GM21528 (cell line): ENCODE results near the gene TAF6.

Source experiments
- ATAC-seq: cut with Tn5 transposase; IDR thresholded peaks from one replicate; pipeline ENCODE4 v1.9.1; 2021; ENCODE audit warnings: mild to moderate bottlenecking, moderate library complexity; ENCODE audit not compliant: unreplicated experiment, low FRiP score

The TAF6 gene

GRCh38 chr7:100075418-100075817 lies 43.7 kb downstream of the TAF6 start:
- ATAC-seq, result no peak

- ATAC-seq, result no peak
Measured at GRCh38 chr7:100074841-100075240, 44.3 kb downstream of the TAF6 start.

- no peak for ATAC-seq
Measured at GRCh38 chr7:100072462-100072861, 46.7 kb downstream of the TAF6 start.

DNA sequence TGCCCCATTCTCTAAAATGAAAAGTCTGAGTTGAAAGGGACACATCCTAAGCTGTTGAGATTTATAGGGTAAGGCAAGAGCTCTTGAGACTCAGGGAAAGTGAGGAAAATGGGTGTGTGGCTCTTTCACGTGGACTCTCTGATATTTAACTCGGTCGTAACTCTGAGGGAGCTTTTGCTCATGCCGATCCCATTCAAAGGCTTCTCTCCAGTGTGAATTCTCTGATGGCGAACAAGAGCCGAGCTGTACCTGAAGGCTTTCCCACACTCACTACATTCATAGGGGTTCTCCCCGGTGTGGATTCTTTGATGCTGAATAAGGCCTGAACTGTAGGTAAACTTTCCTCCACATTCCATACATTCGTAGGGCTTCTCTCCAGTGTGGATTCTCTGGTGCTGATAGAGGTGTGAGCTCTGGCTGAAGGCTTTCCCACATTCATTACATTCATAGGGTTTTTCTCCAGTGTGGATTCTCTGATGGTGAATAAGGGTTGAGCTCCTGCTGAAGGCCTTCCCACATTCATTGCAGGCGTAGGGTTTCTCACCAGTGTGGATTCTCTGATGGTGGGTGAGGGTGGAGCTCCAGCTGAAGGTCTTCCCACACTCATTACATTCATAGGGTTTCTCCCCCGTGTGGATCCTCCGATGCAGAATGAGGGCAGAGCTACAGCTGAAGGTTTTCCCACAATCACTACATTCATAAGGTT lies 48.0 kb downstream of the TAF6 start:
- ATAC-seq, result no peak

GRCh38 chr7:100069991-100070390 lies 49.2 kb downstream of the TAF6 start:
- no peak for ATAC-seq

DNA sequence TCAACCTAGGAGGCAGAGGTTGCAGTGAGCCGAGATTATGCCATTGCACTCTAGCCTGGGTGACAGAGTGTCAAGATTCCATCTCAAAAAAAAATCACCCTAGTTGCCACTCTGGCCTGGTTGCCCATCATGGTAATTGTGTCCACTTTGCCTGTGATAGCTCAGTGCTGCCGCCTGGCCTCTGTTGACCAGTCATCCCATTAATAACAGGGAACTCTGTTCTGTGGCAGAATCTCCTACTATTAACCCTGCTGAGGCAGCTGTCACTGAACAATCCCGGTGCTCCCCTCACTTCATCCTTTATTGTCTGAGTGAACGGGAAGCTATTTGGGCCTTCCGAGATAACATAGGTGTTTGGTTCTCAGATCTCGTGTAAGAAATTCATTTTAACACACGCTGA lies 52.2 kb downstream of the TAF6 start:
- no peak for ATAC-seq

- no peak for ATAC-seq
Measured at GRCh38 chr7:100065452-100066186, 53.5 kb downstream of the TAF6 start.

DNA sequence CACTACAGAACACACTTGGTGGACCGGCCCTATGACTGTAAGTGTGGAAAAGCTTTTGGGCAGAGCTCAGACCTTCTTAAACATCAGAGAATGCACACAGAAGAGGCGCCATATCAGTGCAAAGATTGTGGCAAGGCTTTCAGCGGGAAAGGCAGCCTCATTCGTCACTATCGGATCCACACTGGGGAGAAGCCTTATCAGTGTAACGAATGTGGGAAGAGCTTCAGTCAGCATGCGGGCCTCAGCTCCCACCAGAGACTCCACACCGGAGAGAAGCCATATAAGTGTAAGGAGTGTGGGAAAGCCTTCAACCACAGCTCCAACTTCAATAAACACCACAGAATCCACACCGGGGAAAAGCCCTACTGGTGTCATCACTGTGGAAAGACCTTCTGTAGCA lies 55.0 kb downstream of the TAF6 start:
- ATAC-seq, result no peak

GRCh38 chr7:100063376-100063775 lies 55.8 kb downstream of the TAF6 start:
- ATAC-seq, result no peak

DNA sequence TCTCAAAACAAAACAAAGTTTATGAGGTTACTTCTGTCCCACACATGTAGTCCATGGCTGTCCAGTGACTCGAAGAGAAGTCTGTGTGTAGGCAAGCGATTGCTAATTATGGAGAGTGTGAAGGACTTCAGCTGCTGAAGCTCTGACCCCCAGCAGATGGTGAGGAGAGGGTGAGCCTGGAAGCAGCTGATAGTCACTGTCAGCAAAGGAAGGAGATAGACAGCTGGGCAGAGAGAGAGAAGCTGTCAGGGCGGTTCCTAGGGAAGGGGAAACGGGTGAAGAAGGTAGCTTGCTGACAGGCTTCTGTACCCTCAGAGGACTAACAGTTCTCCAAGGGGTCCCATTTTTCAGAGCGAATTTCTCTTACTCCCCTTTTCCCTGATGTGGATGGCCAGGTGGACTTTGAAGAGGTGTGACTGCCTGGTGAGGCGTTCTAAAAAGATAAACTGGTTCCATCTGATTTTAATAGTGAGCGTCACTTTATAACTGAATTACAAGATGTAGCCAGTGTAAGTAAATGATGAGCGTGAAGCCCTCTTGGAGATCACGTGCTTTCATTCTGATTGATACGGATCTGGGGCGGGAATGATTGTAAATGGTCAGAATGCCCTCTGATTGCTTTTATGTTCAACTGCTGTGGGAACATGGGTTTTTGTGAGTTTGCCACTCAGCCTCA lies 57.5 kb downstream of the TAF6 start:
- ATAC-seq, result no peak

DNA sequence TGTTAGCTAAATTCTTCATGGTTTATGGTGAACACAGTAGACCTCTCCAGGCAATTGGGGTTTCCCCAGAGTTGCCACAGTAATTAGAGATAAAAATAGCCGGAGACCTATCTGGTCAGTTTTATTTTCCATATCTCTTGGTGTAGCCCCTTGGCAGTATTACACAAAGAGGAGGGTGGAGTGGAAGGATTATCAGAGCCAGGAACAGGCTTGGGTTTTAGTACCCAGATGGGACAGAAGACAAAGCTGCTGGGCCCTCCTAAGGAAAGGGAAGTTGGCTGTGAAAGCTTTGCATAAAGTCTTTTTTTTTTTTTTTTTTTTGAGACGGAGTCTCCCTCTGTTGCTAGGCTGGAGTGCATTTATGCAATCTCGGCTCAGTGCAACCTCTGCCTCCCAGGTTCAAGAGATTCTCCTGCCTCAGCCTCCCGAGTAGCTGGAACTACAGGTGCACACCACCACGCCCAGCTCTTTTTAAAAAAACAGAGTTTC lies 59.9 kb downstream of the TAF6 start:
- no peak for ATAC-seq
